ENCODE measurements around the gene TTC7B.
"Not testable (repeated sequence)": the region's sequence is repeated elsewhere in the genome, so short reads cannot be mapped to it uniquely, and the experiment has no call there.

The TTC7B gene, protein sequence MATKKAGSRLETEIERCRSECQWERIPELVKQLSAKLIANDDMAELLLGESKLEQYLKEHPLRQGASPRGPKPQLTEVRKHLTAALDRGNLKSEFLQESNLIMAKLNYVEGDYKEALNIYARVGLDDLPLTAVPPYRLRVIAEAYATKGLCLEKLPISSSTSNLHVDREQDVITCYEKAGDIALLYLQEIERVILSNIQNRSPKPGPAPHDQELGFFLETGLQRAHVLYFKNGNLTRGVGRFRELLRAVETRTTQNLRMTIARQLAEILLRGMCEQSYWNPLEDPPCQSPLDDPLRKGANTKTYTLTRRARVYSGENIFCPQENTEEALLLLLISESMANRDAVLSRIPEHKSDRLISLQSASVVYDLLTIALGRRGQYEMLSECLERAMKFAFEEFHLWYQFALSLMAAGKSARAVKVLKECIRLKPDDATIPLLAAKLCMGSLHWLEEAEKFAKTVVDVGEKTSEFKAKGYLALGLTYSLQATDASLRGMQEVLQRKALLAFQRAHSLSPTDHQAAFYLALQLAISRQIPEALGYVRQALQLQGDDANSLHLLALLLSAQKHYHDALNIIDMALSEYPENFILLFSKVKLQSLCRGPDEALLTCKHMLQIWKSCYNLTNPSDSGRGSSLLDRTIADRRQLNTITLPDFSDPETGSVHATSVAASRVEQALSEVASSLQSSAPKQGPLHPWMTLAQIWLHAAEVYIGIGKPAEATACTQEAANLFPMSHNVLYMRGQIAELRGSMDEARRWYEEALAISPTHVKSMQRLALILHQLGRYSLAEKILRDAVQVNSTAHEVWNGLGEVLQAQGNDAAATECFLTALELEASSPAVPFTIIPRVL

DNA sequence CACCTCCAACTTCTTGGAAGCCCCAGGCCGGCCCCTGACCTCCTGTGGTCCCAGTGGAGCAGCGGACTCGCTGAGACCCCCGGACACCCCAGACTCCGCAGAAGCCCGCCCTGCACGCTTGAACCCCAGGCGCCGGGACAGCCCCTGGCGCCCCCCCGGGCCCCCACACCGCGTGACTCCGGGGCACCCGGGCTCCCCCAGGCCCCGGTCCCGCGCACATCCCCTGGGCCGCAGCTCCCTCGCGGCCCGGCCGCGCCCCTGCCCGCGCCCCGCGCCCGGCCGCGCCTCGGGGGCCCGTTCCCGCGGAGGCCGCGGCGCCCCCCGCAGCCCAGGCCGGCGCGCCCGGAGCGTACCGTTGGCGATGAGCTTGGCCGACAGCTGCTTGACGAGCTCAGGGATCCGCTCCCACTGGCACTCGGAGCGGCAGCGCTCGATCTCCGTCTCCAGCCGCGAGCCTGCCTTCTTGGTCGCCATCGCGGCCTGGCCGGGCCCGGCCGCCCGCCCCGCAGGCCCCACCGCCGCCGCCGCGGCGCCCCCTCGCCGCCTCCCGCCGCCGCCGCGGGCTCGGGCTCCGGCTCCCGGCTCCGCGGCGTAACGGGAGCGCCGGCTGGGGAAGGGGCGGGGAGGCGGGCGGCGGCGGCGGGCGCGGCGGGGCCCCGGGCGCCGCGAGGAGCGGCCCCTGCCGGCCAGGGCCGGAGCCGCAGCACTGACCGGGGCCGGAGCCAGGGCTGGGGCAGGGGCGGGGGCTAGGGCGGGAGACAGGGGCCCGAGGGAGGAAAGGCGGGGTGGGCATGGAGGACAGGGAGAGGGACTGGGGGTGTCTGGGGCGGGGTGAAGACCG lies at the start of gene TTC7B:
TSS of gene TTC7B (minus strand) at position 609 of the 841 bp plus-strand sequence. CDS start at position 474, 135 bp downstream.
- DNase-seq (ENCODE audit: low spot score) = no peak

DNA sequence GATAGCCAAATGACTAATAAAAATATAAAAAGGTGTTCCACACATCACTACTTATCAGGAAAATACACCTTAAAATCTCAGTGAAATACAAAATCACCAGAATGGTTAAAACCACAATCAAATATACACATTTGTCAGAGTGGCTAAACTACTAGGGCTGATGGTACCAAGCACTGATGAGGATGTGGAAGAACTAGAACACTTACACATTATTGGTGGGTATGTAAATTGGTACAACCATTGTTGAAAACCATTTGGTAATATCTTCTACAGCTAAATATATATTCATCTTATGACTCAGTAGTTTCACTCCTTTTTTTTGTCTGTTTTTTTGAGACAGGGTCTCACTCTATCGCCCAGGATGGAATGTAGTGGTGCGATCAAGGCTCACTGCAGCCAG lies 48.5 kb upstream of the TTC7B start:
- no peak for DNase-seq (ENCODE audit: low spot score)

DNA sequence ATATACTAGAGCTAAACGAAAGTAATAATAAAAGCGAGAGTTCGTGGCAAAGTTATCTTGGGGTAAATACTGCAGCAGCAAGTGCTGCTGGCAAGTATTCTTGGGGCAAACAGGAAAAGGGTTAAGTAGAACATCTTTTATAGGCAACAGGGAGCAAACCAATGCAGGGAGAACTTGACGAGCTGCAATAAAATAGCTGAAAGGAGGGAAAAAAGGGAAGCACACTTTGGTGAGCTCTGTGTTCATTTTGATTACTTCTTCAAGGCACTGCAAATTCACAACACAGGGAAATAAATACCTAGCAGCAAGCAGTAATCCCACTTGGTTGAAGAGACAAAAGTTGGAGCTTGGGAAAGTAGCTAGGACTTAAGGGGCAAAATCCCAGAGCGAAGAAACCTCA lies 42.3 kb upstream of the TTC7B start:
- DNase-seq (ENCODE audit: low spot score) = no peak

DNA sequence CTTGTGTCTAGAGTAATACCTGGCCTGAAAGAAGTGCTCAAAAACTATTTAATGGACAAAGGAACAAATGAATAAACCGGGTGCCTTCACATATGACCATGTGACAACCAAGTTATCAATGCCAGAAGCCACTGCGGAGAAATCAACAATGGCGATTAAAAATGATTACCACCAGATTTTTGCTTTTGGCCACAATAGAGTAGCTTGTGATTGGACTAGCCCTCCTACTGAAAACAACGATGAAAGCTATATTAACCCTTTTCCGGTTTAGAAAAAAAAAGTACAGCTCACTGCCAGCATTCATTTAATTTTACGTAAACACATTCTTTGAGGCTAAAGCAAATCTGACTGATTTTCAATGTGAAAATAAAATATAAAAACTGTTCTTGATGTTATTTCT lies 41.6 kb upstream of the TTC7B start:
- DNase-seq (ENCODE audit: low spot score) = no peak

DNA sequence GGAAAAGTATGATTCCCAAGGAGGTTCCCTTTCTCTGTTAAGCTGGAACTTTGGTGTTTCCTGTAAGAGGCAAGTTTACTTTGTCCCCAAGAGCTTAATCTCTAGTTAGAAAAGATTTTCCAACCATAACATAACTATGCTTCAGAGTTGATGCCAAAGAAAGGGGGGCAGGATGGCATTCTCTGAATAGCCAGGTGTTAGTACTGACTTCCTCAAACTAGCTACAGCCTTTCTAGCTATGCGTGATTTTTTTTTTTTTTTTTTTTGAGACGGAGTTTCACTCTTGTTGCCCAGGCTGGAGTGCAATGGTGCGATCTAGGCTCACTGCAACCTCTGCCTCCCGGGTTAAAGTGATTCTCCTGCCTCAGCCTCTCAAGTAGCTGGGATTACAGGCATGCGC lies 39.9 kb upstream of the TTC7B start:
- not testable (repeated sequence) for DNase-seq (ENCODE audit: low spot score)

DNA sequence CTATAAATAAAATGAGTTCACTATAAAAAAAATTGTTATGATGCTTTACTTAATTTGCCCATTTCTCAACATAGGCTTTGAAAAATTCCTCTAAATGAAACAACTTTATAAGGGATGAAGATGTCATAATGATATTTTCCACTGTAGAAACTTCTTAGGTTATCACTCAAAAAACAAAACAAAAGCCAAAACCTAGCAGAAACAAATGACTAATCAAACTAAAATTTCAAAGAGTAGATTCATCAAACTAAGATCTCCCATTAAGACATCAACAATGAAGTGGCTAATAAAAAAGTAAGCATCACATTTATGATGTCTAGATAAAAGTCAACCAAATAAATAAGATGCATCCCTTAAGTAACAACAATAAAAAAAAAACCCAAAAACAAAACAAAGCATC lies 36.9 kb upstream of the TTC7B start:
- no peak for DNase-seq (ENCODE audit: low spot score)

DNA sequence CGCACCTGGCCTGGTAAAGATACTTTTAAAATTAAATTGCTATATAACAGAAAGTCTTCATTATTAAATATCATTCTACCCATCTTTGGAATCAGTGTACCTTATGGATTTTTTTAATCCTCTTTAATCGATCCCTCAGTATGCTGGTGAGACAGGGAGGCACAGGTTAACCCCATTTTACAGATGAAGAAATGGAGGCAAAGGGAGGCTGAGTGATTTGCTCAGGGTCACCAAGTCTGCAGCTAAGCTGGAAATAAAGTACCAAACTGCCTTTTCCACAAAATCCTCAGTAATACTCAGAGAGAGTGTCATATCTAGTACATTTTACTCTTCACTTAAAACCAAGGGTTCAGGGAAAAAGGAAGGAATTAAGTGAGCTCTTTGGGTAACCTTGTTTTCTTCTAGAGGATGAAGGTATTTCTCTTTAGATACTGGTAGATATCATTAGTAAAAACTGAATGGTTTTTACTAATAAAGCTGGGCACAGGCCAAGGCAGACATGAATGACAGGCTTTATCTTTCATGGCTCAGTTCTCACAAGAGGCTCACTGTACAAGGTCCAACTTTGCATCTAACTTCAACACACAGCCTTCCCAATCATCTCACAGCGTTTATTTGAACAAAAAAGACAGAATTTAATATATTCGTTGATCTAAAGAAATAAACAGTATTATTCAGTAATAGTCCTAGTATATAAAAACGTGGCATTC lies 35.3 kb upstream of the TTC7B start:
- DNase-seq (ENCODE audit: low spot score) = no peak

DNA sequence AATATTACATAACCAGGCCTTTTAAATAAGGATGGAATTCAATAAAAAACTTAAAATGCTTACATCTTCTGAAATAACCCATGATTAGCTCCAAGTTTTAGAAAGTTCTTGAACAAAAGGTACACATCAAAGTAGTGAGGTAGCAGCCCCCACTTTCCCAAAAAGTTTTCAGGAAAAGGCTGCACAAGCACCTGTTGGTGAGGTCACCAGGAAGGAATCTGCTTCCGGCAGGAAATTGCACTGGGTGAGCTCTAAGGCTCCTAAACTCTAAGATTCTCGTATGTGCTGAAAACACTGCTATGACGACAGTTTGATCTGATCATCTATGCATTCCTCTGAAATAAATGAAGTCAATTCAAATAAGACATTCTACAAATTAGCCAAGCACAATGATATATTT lies 34.3 kb upstream of the TTC7B start:
- DNase-seq (ENCODE audit: low spot score) = peak; percentile 89

DNA sequence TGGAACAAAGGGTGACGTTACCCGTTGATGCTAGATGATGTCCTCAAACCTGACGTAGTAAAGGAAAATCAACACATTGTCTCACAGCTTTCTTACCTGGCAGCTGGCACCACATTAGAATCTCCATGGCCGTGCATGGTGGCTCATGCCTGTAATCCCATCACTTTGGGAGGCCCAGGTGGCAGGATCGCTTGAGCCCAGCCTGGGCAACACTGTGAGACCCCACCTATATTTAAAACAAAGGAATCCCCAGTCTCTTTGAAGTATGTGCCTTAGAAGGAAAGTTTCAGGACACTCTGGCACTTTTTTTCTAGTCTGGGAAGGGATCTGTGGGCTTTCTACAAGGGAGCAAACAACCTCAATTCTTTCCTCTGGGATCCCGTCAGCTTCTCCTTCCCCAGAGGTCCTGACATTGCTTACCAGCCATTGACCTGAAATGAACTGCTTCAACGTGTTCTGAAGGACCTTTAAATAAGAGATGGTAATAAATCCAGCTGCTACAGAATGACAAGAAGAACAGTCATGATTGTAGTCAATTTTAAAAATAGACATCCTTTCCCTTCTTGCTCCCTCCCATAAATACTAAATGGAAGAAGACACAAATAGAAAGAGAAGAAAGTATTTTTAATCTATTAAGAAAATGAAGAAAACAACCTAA lies 33.7 kb upstream of the TTC7B start:
- DNase-seq (ENCODE audit: low spot score) = peak; percentile 30

DNA sequence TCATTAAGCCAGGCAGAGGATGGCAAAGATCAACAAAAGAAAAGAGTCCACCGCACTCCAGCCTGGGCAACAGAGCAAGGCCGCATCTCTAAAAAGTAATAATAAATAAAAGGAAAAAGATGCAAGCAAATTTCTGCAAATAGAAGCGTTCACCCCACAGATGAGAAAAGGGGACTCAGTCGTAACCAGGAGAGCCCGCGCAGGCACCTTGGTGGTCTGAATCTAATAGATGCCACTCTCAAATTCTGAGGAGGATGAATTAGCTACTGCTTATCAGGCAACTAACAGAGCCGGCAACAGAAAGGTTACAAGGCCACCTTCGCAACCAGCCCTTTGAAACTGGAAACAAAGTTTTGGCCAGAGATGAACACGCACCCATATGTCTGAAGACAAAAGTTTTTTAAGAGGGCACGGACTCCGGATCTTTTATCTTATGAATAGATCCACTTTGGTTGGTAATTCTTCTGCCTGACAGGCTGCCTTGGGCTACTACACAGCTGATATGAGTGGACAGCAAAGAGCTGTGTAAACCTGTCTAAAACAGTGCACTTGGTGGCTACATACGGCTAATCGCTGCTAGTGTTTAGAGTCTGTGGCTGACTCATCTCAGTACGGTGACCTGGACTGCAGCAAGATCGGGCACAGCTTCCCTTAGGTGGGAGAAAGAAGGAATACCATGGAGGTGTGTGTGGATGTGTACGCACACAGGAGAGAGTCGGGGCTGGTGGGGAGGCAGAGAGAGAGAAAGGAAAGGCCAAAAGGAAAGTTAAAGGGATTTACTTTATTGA lies 32.9 kb upstream of the TTC7B start:
- DNase-seq (ENCODE audit: low spot score) = no peak

DNA sequence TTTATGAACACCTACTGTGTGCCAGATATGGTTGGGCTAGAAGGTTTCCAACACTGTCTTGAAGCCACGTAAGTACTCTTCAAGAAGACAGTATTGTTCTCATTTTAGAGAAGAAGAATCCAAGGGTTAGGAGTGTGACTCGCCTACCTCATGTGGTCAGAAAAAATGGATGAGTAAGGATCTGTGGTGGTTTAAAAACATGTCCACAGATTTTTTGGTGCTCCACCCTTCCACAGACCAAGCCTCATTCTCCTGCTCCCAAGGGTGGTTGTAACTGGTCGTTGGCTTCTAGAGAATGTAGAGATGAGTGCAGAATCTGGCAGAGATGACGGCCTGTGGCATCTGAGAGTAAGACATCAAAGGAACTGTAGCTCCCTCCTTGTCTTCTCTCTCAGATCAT lies 30.3 kb upstream of the TTC7B start:
- no peak for DNase-seq (ENCODE audit: low spot score)

DNA sequence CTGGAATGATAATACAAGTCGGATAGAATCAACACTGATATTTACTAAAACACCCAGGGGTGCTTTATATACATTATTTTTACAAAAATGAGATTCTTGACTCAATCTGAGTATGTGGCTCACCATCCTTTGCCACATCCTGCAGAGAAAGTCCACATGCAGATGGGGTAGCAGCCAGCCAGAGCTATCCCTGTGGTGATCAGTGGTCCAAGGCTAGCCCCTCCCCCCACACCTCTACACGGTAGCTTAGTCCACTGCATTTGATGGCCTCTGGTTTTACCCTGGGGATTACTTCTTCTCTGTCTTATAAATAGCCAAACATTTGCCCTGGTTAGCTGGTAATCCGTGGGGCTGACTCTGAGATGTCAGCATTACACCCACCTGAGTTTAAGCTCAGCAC lies 28.1 kb upstream of the TTC7B start:
- no peak for DNase-seq (ENCODE audit: low spot score)

DNA sequence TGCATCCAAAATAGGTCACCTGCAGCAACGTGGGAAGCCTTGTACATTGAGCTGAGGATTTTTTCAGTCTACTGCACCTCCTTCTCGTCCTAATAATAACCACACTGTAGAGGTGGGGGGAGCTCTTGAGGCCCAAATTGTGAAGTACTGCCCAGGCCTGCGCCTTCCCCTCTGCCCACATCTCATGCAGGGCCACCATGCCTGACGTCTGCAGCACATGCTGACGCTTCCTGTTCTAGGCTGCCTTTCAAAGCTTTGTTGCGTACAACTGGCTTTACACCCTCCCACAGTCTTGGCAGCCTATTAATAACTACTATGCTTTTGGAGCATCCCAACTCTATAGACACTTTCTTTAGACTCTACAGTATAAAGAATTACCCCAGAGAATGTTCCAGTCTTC lies 26.5 kb upstream of the TTC7B start:
- DNase-seq (ENCODE audit: low spot score) = no peak

DNA sequence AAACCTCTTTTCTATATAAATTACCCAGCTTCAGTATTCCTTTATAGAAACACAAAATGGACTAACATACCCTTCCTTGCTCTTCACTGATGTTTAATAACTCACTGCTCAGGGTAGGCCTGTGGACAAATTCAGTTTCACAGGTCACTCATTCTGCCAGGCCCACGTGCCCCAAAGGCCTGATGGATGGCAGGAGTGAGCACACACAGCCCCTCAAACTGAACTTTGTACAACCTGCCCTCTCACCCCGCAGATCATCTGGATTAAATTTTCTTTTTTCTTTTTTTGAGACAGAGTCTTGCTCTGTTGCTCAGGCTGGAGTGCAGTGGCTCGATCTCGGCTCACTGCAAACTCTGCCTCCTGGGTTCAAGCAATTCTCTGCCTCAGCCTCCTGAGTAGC lies 24.4 kb upstream of the TTC7B start:
- not testable (repeated sequence) for DNase-seq (ENCODE audit: low spot score)

DNA sequence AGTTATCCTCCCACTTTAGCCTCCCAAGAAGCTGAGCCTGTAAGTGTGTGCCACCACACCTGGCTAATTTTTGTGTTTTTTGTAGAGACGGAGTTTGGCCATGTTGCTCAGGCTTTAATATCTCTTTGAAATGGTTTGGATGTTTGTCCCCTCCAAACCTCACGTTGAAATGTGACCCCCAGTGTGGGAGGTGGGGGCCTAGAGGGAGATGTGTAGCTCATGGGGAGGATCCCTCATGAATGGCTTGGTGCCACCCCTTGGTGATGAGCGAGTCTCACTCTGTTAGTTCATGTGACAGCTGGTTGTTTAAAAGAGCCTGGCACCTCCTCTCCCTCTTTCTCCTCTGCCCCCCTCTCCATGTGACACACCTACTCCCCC lies 23.6 kb upstream of the TTC7B start:
- no peak for DNase-seq (ENCODE audit: low spot score)

DNA sequence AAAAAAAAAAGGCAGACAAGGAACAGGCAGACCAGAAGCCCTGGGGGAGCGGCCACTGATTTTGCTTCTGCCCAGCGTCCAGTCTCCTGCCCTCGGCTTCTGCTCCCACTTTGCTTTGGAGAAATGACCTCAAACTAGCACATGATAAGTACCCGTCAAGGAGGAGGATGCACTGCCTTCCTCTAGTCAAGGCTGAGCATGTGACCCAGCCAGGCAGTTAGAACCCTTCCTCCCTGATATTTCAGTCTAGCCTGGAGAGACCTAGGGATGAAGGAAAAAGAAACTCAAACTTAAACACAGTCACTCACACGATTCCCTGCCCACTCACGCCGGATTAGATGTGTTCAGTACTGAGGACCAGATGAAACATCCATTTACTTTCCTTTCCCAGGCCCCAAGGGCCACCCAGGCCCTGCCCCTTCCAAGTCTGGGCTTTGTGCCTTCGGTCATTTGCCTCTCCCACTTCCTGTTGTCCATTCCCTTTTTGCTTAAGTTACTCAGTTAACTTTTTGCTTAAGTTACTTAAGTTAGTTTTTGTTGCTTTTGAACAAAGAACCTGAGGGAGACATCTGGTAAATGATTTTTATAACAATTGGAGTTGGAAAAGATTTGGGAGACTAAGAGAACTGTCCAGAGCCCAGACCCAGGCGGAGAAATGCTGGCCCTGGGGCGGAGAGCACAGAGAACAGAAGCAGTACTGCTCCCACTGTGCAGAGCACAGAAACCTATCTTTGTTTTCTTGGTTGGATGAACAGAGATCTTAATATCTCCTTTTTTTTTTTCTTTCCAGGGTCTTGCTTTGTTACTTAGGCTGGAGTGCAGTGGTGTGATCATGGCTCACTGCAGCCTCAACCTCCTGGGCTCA lies 23.0 kb upstream of the TTC7B start:
- DNase-seq (ENCODE audit: low spot score) = no peak

DNA sequence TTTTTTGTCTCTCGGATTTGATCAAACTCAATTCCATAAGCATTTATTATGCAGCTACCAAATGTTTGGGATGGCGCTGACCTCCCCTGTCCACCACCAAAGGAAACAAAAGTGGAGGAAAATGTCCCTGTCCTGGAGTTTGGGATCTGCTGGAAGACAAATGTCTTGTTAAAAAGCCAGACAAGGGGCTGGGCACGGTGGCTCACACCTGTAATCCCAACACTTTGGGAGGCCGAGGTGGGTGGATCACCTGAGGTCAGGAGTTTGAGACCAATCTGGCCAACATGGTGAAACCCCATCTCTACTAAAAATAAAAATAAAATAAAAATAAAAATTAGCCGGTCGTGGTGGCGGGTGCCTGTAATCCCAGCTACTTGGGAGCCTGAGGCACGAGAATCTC lies 22.3 kb upstream of the TTC7B start:
- not testable (repeated sequence) for DNase-seq (ENCODE audit: low spot score)

DNA sequence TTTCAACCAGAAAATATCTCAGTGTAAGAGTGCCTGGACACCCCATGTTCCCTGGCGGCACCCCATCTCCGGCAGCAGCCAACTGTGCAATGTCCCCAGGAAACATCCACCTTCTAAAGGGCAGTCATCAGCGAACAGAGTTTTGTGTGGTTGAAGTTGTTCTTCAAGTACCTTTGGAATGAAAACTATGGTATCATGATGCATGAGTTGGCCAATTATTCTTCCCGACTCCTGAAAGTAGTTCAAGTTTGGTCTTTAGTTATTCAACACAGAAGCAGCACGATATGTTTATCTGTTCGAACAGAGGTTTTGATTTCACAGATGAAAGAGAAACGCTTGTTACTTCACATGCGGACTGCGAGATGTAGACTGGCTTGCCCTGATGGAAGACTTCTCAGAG lies 21.1 kb upstream of the TTC7B start:
- no peak for DNase-seq (ENCODE audit: low spot score)

DNA sequence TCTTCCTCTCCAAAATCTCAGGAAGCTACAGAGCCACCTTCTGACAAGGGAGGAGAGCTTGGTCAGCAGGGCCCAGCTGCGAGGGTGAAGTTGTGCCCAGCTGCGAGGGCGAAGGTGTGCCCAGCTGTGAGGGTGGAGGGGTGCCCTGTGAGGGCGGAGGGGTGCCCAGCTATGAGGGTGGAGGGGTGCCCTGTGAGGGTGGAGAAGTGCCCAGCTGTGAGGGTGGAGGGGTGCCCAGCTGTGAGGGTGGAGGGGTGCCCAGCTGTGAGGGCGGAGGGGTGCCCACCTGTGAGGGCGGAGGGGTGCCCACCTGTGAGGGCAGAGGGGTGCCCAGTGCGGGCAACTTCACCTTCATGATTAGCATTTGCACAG lies 20.4 kb upstream of the TTC7B start:
- no peak for DNase-seq (ENCODE audit: low spot score)

DNA sequence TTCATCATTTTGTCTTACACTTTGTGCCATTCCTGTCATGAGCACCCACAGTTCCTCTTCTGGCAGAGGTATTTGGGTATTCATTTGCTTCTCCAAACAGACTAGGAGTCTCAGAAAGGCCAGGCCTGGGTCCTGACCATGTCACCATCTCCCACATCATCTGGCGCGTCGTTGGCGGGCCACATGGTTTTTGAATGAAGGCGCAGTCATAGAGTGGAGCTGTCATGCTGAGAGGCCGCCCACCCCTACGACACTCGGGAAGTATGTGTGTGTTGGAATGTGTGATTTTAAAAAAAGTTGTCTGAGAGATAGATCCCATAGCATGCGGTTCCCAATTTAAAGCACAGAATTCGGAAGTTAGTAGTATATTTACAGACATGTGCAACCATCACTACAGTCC lies 15.6 kb upstream of the TTC7B start:
- DNase-seq (ENCODE audit: low spot score) = no peak
